Gastroesophageal sphincter (tissue), 4 donors: ENCODE measurements around the gene ALK. TPM values are rescaled to one million over a fixed set of nuclear protein-coding genes. Genes with fewer than 3 reads are reported as not detected.

Source experiments
- ATAC-seq: fragments of 150-250 bp; one replicate; pipeline ENCODE4 v1.9.1; 2016; ENCODE audit warnings: mild to moderate bottlenecking, moderate library complexity
- H3K27ac ChIP-seq, 4 donors: fragments of 200-600 bp; sonication (generic) in 3 of 4; 1 replicate in 3 of 4; 2 replicates in 1 of 4; pipeline ENCODE4 v1.5.1; 2016 to 2019
- H3K27me3 ChIP-seq: fragments of 200-600 bp; sonication (generic); one replicate; pipeline ENCODE4 v1.5.1; 2019
- H3K36me3 ChIP-seq, 2 donors: fragments of 200-600 bp; sonication (generic); one replicate each; pipeline ENCODE4 v1.5.1; 2019; ENCODE audit warnings: control low read depth in 1 of 2
- H3K4me1 ChIP-seq, 3 donors: fragments of 200-600 bp; sonication (generic); 1 replicate in 2 of 3; 2 replicates in 1 of 3; pipeline ENCODE4 v1.5.1; 2016 to 2019; ENCODE audit warnings: control low read depth in 2 of 3
- H3K4me3 ChIP-seq, 2 donors: fragments of 200-600 bp; sonication (generic); one replicate each; pipeline ENCODE4 v1.5.1; 2019; ENCODE audit warnings: mild to moderate bottlenecking in 1 of 2, moderate library complexity in 1 of 2
- H3K9me3 ChIP-seq, 3 donors: fragments of 200-600 bp; sonication (generic); one replicate each; pipeline ENCODE4 v1.5.1; 2017 to 2019; ENCODE audit warnings: control low read depth in 2 of 3
- CTCF ChIP-seq, 4 experiments: fragments of 200-600 bp in 2 of 4; fragments of 450-650 bp in 2 of 4; sonication (generic) in 1 of 4; IDR thresholded peaks; one replicate each; pipeline ENCODE4 v1.5.1; 2017 to 2019; ENCODE audit warnings: antibody characterized with exemption in 4 of 4, mild to moderate bottlenecking in 2 of 4, moderate library complexity in 2 of 4
- EP300 ChIP-seq: sonication (generic); formaldehyde crosslinking; IDR thresholded peaks from one replicate; pipeline ENCODE4 v1.6.1; 2017; ENCODE audit warnings: antibody characterized with exemption, mild to moderate bottlenecking
- POLR2A ChIP-seq, 2 donors: fragments of 450-650 bp; IDR thresholded peaks; one replicate each; pipeline ENCODE4 v1.6.1; 2017; ENCODE audit warnings: antibody characterized with exemption in 2 of 2, mild to moderate bottlenecking in 2 of 2, moderate library complexity in 1 of 2
- POLR2AphosphoS5 ChIP-seq: sonication (generic); formaldehyde crosslinking; IDR thresholded peaks from one replicate; pipeline ENCODE4 v1.6.1; 2017; ENCODE audit warnings: antibody characterized with exemption
- WGBS, 2 donors: methylation state at CpG; one replicate each; pipeline ENCODE4 v1.1.5; 2018; ENCODE audit warnings: low coverage in 1 of 2; 5-methylcytosine and 5-hydroxymethylcytosine counted together
- total RNA-seq, 4 donors: library from RNA; depleted of rRNA; stranded (reverse); fragments of >200 nt; gene quantifications; one replicate each; pipeline ENCODE4 v1.1.0, GENCODE V29; 2016

ALK gene
- total RNA-seq, 4 donors from 2014 or later, result 0.94 to 1.6 (median 1.1) TPM

GRCh38 chr2:29563697-29564096 lies 357.7 kb downstream of the ALK start:
- no peak for TF ChIP-seq CTCF (IDR thresholded peaks at IDR 0.05)
- TF ChIP-seq EP300, result no peak
- TF ChIP-seq POLR2A (IDR thresholded peaks at IDR 0.05), result no peak
- no peak for TF ChIP-seq POLR2AphosphoS5
- Histone ChIP-seq H3K27me3 (no peaks in the 10 kb centered on the region), H3K4me1 (no peaks in the 10 kb centered on the region), H3K27ac (no peak overlapping the region), H3K36me3 (no peaks in the 10 kb centered on the region), H3K9me3 (no peaks in the 10 kb centered on the region), H3K4me3 (no peak overlapping the region)
- ATAC-seq, result no peak
- whole genome bisulfite sequencing, 2 donors, result 100% methylated on average over 1 of the region's 1 CpG; no CpG with 5 or more reads in 1 of the 2 donors

GRCh38 chr2:29562896-29563295 lies 358.5 kb downstream of the ALK start:
- WGBS, 2 donors, result 100% methylated on average over 1 of the region's 2 CpGs; no CpG with 5 or more reads in 1 of the 2 donors
- Histone ChIP-seq H3K27me3 (no peaks in the 10 kb centered on the region), H3K9me3 (no peaks in the 10 kb centered on the region), H3K4me3 (no peak overlapping the region), H3K4me1 (no peaks in the 10 kb centered on the region), H3K36me3 (no peaks in the 10 kb centered on the region), H3K27ac (no peak overlapping the region)
- TF ChIP-seq CTCF (IDR thresholded peaks at IDR 0.05) (no peak), POLR2AphosphoS5 (no peak), EP300 (no peak), POLR2A (IDR thresholded peaks at IDR 0.05) (no peak)
- ATAC-seq, result no peak

- Histone ChIP-seq H3K27me3 (no peaks in the 10 kb centered on the region), H3K4me3 (no peak overlapping the region), H3K36me3 (no peaks in the 10 kb centered on the region), H3K27ac (no peak overlapping the region), H3K9me3 (no peaks in the 10 kb centered on the region), H3K4me1 (no peaks in the 10 kb centered on the region)
- no peak for TF ChIP-seq POLR2A (IDR thresholded peaks at IDR 0.05)
- TF ChIP-seq POLR2AphosphoS5, result no peak
- no peak for TF ChIP-seq CTCF (IDR thresholded peaks at IDR 0.05)
- TF ChIP-seq EP300, result no peak
- no peak for ATAC-seq
Observed at GRCh38 chr2:29562319-29562718, 359.1 kb downstream of the ALK start.

- Histone ChIP-seq H3K4me3 (no peak overlapping the region), H3K9me3 (no peaks in the 10 kb centered on the region), H3K36me3 (no peaks in the 10 kb centered on the region), H3K4me1 (no peaks in the 10 kb centered on the region), H3K27me3 (no peaks in the 10 kb centered on the region), H3K27ac (no peak overlapping the region)
- ATAC-seq, result no peak
- WGBS, 2 donors, result 89 to 93% methylated on average over 4 of the region's 4 CpGs
- TF ChIP-seq POLR2AphosphoS5 (no peak), EP300 (no peak), POLR2A (IDR thresholded peaks at IDR 0.05) (no peak), CTCF (IDR thresholded peaks at IDR 0.05) (no peak)
Observed at GRCh38 chr2:29561628-29562027, 359.8 kb downstream of the ALK start.

GRCh38 chr2:29561181-29561580 lies 360.2 kb downstream of the ALK start:
- TF ChIP-seq POLR2AphosphoS5 (no peak), POLR2A (IDR thresholded peaks at IDR 0.05) (no peak), CTCF (IDR thresholded peaks at IDR 0.05) (no peak), EP300 (no peak)
- H3K27ac ChIP-seq, result no peak overlapping the region
- no peak overlapping the region for H3K4me3 ChIP-seq
- no peaks in the 10 kb centered on the region for H3K27me3 ChIP-seq
- H3K4me1 ChIP-seq, result no peaks in the 10 kb centered on the region
- no peak for ATAC-seq
- no peaks in the 10 kb centered on the region for H3K9me3 ChIP-seq
- WGBS, 2 donors, result 76 to 88% methylated on average over 6 of the region's 6 CpGs
- no peaks in the 10 kb centered on the region for H3K36me3 ChIP-seq
